GM19023 (cell line): Measurements from ENCODE around the gene SEC63.

ENCODE experiments used
- ATAC-seq: cut with Tn5 transposase; IDR thresholded peaks from one replicate; pipeline ENCODE4 v1.9.1; 2021; ENCODE audit warnings: mild to moderate bottlenecking, moderate library complexity; ENCODE audit not compliant: unreplicated experiment

The SEC63 gene

GRCh38 chr6:107822176-107823046 is 135.6 kb downstream of the SEC63 start:
- ATAC-seq, result peak; percentile 68

DNA sequence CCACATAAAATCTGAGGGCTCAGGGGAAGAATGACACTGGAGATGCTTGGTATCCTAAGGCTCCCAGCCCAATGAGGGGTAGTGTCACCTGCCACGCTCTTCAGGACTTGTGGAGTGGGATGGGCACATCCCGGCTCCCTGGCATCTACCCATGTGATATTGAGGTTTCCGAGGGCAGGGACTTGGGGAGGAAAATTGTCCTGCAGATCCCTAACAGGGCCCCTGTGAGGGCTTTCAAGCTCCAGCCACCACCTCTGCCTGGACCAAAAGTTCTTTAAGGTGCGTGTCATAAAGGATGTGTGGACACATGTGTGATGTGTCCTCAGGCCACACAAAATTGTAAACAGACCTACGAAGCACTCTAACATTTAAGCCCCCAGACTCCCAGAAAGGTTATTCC is 136.4 kb downstream of the SEC63 start:
- no peak for ATAC-seq

- no peak for ATAC-seq
Measured at GRCh38 chr6:107820338-107821261, 137.4 kb downstream of the SEC63 start.

- ATAC-seq, result no peak
Measured at GRCh38 chr6:107819964-107820337, 138.1 kb downstream of the SEC63 start.

GRCh38 chr6:107819217-107819616 is 138.8 kb downstream of the SEC63 start:
- ATAC-seq, result no peak

DNA sequence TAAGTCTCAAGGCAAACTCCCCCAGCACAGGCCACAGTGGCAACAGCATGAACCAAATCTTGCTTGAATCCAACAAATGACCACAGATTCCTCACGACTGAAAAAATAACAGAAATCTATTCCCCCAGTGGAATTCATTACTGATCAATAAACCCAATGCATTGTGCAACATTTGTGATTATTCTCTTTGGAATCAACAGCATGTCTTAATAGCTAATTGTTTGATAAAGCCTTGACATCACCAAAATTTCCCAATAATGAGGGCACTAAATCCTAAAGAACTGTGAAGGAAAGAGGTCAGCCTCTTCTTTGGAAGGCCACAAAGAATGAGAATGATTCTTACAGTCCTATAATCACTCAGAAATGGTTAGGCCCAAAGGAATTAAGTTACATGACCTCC is 139.7 kb downstream of the SEC63 start:
- no peak for ATAC-seq

- ATAC-seq, result no peak
Measured at GRCh38 chr6:107817784-107818183, 140.2 kb downstream of the SEC63 start.
